Suprapubic skin (tissue), 3 donors: Measurements from ENCODE around the gene TBC1D5.

Experiments
- POLR2AphosphoS5 ChIP-seq, 3 donors: sonication (generic); formaldehyde crosslinking; IDR thresholded peaks; one replicate each; pipeline ENCODE4 v1.6.1; 2017; ENCODE audit warnings: antibody characterized with exemption in 3 of 3
- TF ChIP-seq, protein P1 (sequence below), 2 donors: fragments of 200-600 bp in 1 of 2; fragments of 450-650 bp in 1 of 2; sonication (generic) in 1 of 2; IDR thresholded peaks; one replicate each; pipeline ENCODE4 v1.5.1; 2016 to 2019; ENCODE audit warnings: antibody characterized with exemption in 2 of 2, mild to moderate bottlenecking in 1 of 2, moderate library complexity in 1 of 2

DNA sequence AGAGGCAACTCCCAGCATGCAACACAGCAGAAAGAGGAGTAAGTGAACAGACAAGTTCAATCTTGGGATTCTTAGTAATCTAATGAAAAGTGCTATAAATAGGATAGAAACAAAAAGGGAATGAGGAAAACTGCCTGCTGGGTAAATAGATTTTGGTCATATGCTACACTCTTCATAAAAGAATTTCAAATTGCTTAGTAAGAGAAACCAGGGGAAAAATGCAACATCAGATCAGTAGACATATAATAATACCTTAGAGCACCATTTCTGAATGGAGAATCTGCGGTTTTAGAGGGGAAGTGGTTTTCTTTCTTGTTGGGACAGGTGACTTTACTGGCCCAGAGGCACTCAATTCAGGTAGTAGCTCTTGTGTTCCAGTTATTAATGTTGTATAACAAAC, 13.4 kb upstream of the TBC1D5 start:
- TF ChIP-seq, protein P1, sequence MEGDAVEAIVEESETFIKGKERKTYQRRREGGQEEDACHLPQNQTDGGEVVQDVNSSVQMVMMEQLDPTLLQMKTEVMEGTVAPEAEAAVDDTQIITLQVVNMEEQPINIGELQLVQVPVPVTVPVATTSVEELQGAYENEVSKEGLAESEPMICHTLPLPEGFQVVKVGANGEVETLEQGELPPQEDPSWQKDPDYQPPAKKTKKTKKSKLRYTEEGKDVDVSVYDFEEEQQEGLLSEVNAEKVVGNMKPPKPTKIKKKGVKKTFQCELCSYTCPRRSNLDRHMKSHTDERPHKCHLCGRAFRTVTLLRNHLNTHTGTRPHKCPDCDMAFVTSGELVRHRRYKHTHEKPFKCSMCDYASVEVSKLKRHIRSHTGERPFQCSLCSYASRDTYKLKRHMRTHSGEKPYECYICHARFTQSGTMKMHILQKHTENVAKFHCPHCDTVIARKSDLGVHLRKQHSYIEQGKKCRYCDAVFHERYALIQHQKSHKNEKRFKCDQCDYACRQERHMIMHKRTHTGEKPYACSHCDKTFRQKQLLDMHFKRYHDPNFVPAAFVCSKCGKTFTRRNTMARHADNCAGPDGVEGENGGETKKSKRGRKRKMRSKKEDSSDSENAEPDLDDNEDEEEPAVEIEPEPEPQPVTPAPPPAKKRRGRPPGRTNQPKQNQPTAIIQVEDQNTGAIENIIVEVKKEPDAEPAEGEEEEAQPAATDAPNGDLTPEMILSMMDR (IDR thresholded peaks at IDR 0.05), result no peak
- no peak for TF ChIP-seq POLR2AphosphoS5 (IDR thresholded peaks at IDR 0.05)
